Brain (organoid and tissue), 1 donor: ENCODE results near the gene HBP1. TPM values are rescaled to one million over a fixed set of nuclear protein-coding genes. Genes with fewer than 3 reads are reported as not detected.

Experiments used
- polyA plus RNA-seq: library from polyadenylated mRNA; stranded (reverse); fragments of 350-450 nt; fragmentation: Illumina TruSeq; extraction: RNeasy Lipid Tissue Mini Kit (QIAGEN cat#74804); gene quantifications from one replicate; pipeline ENCODE4 v1.2.3, GENCODE V29; 2015; ENCODE audit warnings: low read depth, low replicate concordance; ENCODE audit not compliant: insufficient read depth

The HBP1 gene
- polyA plus RNA-seq, 1 donor from 2014 or later, result 44.3 TPM

Other genes with a start within 250 kb of the HBP1 start
- 35.8 TPM for gene PRKAR2B, start 124.3 kb upstream of the HBP1 start, polyA plus RNA-seq